Activated CD8-positive, alpha-beta memory T cell treated with anti-CD3 and anti-CD28 coated beads, Interleukin-2, amount 50 U/mL, for 1 hour (primary cell): ENCODE results near the gene PDE3B.
"Not testable (repeated sequence)": the region's sequence is repeated elsewhere in the genome, so short reads cannot be mapped to it uniquely, and the experiment has no call there.

Experiments used
- DNase-seq: peaks from one replicate; pipeline ENCODE4 v3.0.0-alpha.2; 2020; ENCODE audit errors: extremely low read depth

Gene PDE3B

GRCh38 chr11:14643697-14644225, at the start of gene PDE3B:
TSS of gene PDE3B (plus strand) at chr11:14643804. CDS start at chr11:14644076, 272 bp downstream.
- DNase-seq = peak; percentile 40

- DNase-seq = not testable (repeated sequence)
Measured at GRCh38 chr11:14595261-14595660, 48.3 kb upstream of the PDE3B start.

GRCh38 chr11:14607713-14608112, 35.9 kb upstream of the PDE3B start:
- no peak for DNase-seq

GRCh38 chr11:14609902-14610301, 33.7 kb upstream of the PDE3B start:
- no peak for DNase-seq

GRCh38 chr11:14611939-14612338, 31.7 kb upstream of the PDE3B start:
- DNase-seq = no peak

GRCh38 chr11:14612694-14613093, 30.9 kb upstream of the PDE3B start:
- DNase-seq = no peak

- no peak for DNase-seq
Measured at GRCh38 chr11:14614091-14614622, 29.4 kb upstream of the PDE3B start.

DNA sequence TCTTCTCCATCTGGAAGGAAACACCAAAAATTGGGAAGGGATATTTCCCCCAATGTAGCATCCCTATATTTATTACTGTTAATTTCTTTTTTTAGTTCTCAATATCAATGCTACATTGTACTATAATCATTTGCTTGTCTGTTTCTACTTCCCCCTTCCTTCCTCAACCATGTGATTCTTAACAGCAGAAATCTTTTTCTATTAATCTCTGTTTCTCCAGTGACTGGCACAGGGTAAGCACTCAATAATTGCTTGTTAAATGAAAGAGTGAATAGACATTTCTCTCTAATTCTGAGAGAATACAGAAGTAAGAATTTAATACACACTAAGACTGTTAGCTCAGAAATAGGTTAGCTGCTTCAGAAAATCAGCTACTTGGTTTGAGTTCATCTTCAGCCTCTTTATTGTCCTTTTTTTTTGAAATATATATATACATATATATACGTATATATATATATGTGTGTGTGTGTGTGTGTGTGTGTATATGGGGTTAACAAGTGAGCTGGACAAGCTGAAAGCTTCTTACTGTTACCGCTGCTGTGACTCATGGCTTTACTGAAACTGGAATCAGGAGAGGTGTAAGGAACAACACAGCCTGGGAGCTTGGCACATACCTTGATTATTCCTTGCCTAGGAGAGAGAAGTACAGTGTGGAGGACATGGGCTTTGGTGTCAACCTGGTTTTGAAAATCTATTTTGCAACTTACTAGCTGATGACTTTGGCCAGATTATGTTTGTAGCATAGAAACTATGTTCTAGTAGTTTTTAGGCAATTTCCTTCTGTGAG, 26.2 kb upstream of the PDE3B start:
- no peak for DNase-seq

DNA sequence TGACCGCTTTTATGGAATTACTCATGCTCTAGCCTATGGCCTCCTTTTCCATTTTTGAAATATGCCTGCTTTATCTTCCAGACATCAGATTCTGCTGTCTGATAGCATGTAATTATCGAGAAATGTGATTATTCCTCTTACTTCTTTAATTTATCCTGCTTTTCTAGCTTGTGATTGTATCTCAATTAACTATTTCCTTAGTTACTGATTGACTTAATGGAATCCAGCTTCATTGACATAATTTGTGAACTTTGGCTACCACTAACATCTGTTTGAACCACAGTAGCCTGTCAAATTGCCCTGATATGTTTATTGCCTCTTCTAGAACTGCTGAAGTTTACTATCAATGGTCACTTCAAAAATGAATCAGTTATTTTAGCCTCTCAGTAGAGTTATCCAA, 25.5 kb upstream of the PDE3B start:
- no peak for DNase-seq

GRCh38 chr11:14619603-14620531, 23.7 kb upstream of the PDE3B start:
- DNase-seq = no peak

DNA sequence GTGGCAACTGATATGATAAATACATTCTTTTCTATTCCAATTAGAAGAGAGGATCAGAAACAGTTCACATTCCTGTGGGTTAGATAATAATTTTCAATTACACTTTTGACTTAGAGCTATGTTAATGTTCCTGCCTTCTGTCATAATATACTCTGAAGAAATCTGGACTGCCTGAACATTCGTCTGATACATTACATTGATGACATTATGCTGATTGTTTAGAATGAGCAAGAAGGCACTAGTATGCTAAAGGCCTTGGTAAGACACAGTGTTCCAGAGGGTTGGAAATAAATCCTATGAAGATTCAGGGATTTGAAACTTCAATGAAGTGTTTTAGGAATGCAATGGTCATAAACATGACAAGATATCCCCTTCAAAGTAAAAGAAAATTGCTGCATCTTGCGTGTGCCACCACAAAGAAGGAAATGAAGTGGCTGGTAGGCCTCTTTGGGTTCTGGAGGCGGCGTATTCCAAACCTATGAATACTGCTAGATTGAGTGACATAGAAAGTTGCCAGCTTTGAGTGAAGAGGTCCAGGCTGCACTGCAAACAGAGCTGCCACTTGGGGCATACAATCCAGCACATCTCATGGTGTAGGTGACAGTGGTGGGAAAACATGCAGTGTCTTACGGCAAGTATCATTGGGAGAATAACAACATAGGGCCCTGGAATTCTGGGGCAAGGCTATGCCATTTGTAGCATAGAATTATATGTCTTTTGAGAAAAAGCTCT, 21.2 kb upstream of the PDE3B start:
- no peak for DNase-seq

- DNase-seq = no peak
Measured at GRCh38 chr11:14623036-14623435, 20.6 kb upstream of the PDE3B start.

GRCh38 chr11:14625586-14626205, 17.9 kb upstream of the PDE3B start:
- no peak for DNase-seq

DNA sequence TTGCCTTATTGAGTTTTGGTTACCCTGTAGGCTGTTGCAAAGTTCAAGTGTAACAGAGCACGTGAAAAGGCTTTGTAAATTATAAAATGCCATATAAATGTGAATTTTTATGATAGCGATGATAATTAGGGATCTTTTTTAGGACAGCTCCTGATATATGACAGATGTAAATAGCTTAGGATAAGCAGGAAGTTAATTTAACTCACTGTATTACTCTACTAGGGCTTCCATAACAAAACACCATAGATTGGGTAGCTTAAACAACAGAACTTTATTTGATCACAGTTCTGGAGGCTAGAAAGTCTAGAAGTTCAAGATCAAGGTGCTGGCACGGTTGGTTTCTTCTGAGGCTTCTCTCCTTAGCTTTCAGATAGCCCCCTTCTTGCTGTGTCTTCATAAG, 17.0 kb upstream of the PDE3B start:
- no peak for DNase-seq

GRCh38 chr11:14633506-14634224, 9.9 kb upstream of the PDE3B start:
- DNase-seq = not testable (repeated sequence)

GRCh38 chr11:14634813-14635212, 8.8 kb upstream of the PDE3B start:
- DNase-seq = no peak

- no peak for DNase-seq
Measured at GRCh38 chr11:14635546-14635945, 8.1 kb upstream of the PDE3B start.

DNA sequence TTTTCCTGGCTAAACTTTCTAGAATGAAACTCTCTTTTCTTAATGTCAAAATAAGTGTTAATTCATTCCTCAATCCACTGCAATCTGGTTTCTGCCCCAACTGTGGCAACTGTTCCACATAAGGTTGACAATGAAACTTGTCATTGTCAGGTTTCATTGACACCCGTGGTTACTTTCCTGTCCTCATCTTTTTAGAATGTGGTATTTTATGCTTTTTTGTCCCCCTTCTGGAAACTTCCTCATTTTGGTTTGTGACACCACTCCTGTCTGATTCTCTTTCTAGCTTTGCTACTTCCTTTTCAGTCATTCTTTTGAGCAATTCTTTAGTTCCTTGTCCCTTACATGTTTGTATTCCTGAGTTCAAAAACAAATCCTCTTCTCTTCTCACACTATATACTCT, 7.5 kb upstream of the PDE3B start:
- DNase-seq = no peak

GRCh38 chr11:14637868-14638409, 5.7 kb upstream of the PDE3B start:
- DNase-seq = no peak

GRCh38 chr11:14638561-14638960, 5.0 kb upstream of the PDE3B start:
- DNase-seq = no peak
